Measurements from ENCODE around the gene DHRSX.

GRCh38 chrX:2447484-2447883 lies 53.3 kb downstream of the DHRSX start:
- no peak for TF ChIP-seq CTCF (IDR thresholded peaks at IDR 0.05; ENCODE audit: low read depth, low read length)
- no peak for TF ChIP-seq POLR2A (IDR thresholded peaks at IDR 0.05; ENCODE audit: extremely low read depth, insufficient read length)
- no peak for TF ChIP-seq MYC (IDR thresholded peaks at IDR 0.05; ENCODE audit: low read depth, low read length)

Data from NB4 (cell line).